A549 (cell line): ENCODE measurements around the gene RNF207.

ENCODE experiments used
- CTCF ChIP-seq: fragments of >200 bp; sonication (Bioruptor Twin); formaldehyde crosslinking; IDR thresholded peaks from 3 replicates; pipeline ENCODE4 v1.5.1; 2016
- EP300 ChIP-seq, 2 experiments: fragments of >200 bp; sonication (Bioruptor Twin); formaldehyde crosslinking; IDR thresholded peaks; 2 replicates in 1 of 2; 3 replicates in 1 of 2; pipeline ENCODE4 v1.6.1; 2016 to 2017
- HDAC2 ChIP-seq: fragments of 200-600 bp; sonication (generic); IDR thresholded peaks from 2 replicates; pipeline ENCODE4 v1.6.1; 2016
- MAX ChIP-seq: IDR thresholded peaks from 2 replicates; pipeline ENCODE4 v1.6.1; 2012

- no peak for TF ChIP-seq CTCF
- no peak for TF ChIP-seq HDAC2
- no peak for TF ChIP-seq EP300 (IDR thresholded peaks at IDR 0.05)
- TF ChIP-seq MAX, result no peak
Measured at GRCh38 chr1:6220236-6220635, 14.3 kb downstream of the RNF207 start.
